Measurements from ENCODE around the gene PSAPL1. TPM values are rescaled to one million over a fixed set of nuclear protein-coding genes. Genes with fewer than 3 reads are reported as not detected.

Gene PSAPL1
- total and polyA plus RNA-seq, 2 of the 8 experiments (the other 6 are each of a cell fraction or from before 2014, with no cell fraction given) = 0.03 TPM; not detected in 1

- peak in 1 of 2 experiments; percentile 7 for DNase-seq (ENCODE audit: low read depth in 1 of 2, low spot score in 2 of 2)
- H3K27ac ChIP-seq (ENCODE audit: low read depth, low read length) = no peak overlapping the region
- WGBS, 2 experiments (ENCODE audit: extremely low coverage in 1 of 2, insufficient coverage in 1 of 2, insufficient read length in 1 of 2, insufficient replicate concordance in 2 of 2, low coverage in 1 of 2, low lambda C conversion rate in 2 of 2, missing lambda C conversion rate in 1 of 2) = 92% methylated on average over 14 of the region's 14 CpGs; no CpG with 5 or more reads in 1 of the 2 experiments
- no peaks in the 10 kb centered on the region for H3K36me3 ChIP-seq (ENCODE audit: control insufficient read depth in 2 of 4, insufficient read depth in 4 of 4, low read length in 3 of 4)
- no peak overlapping the region for H2BK12ac ChIP-seq (ENCODE audit: low read depth, low read length)
- no peak overlapping the region for H3K4ac ChIP-seq (replicated peaks; ENCODE audit: insufficient read length, low read depth, low read length)
- H3K9me3 ChIP-seq (ENCODE audit: insufficient read depth in 2 of 2, low read depth in 1 of 2, low read length in 1 of 2) = no peaks in the 10 kb centered on the region
- H2BK15ac ChIP-seq (ENCODE audit: low read length) = no peak overlapping the region
- H2BK5ac ChIP-seq (ENCODE audit: low read depth, low read length) = no peak overlapping the region
- ChIA-PET POLR2A (ENCODE audit: partially characterized antibody) (no interaction called here), CTCF (ENCODE audit: partially characterized antibody) (interaction anchor here (1.5 kb wide), 2 partner anchors 15 to 65 kb away, joined by 5 read pairs; no protein-coding TSS in a partner anchor)
- no peak overlapping the region for H3K4me2 ChIP-seq (ENCODE audit: insufficient read depth in 1 of 2, low read depth in 2 of 2, low read length in 2 of 2)
- H3K23ac ChIP-seq (ENCODE audit: insufficient read length) = no peak overlapping the region
- H3K23me2 ChIP-seq (ENCODE audit: low read depth, low read length) = peaks cover 9% of the 10 kb centered on the region; the same call in 1 of the 2 replicates
- H4K5ac ChIP-seq (ENCODE audit: insufficient read length, low read depth, low read length) = no peak overlapping the region
- H4K91ac ChIP-seq (replicated peaks; ENCODE audit: insufficient read length, low read length) = no peak overlapping the region
- peaks cover 0 to 3% (median 0%) of the 10 kb centered on the region in 4 experiments; a peak in 1 of 7 replicates for H3K27me3 ChIP-seq (replicated peaks in 1 of 4; ENCODE audit: control insufficient read depth in 3 of 4, extremely low read depth in 1 of 4, insufficient read depth in 3 of 4, low read length in 3 of 4)
- no peak overlapping the region for H3K56ac ChIP-seq (replicated peaks; ENCODE audit: insufficient read length, low read depth, low read length)
- no peak overlapping the region; a peak in 2 of 7 replicates for H3K9ac ChIP-seq (replicated peaks in 1 of 4; ENCODE audit: extremely low read depth in 1 of 4, low read depth in 3 of 4, low read length in 3 of 4)
- H3K4me3 ChIP-seq (ENCODE audit: extremely low read depth in 1 of 4, insufficient read depth in 2 of 4, low read depth in 3 of 4, low read length in 4 of 4) = no peak overlapping the region
- H3K18ac ChIP-seq (ENCODE audit: extremely low read depth, low read length) = no peak overlapping the region
- peaks cover 0 to 2% of the 10 kb centered on the region in 2 experiments for H4K20me1 ChIP-seq (replicated peaks in 1 of 2; ENCODE audit: control insufficient read depth in 1 of 2, insufficient read depth in 2 of 2, low read length in 2 of 2)
- no peak overlapping the region for H2AK5ac ChIP-seq (ENCODE audit: low read depth, low read length)
- no peak overlapping the region for H2BK20ac ChIP-seq (ENCODE audit: low read length)
- H2AFZ ChIP-seq (ENCODE audit: low read length) = no peak overlapping the region
- no peaks in the 10 kb centered on the region for H3K4me1 ChIP-seq (replicated peaks in 1 of 4; ENCODE audit: control insufficient read depth in 3 of 4, insufficient read depth in 4 of 4, low read length in 3 of 4)
- H3K79me2 ChIP-seq (ENCODE audit: control insufficient read depth in 1 of 2, insufficient read depth in 2 of 2, low read length in 2 of 2) = no peaks in the 10 kb centered on the region
- FAIRE-seq = no peak
- H2BK120ac ChIP-seq (replicated peaks; ENCODE audit: low read depth, low read length) = no peak overlapping the region
- no peaks in the 10 kb centered on the region for H3K79me1 ChIP-seq (ENCODE audit: low read depth, low read length)
- H3K14ac ChIP-seq (ENCODE audit: insufficient read length) = no peak overlapping the region
- no peak overlapping the region for H4K8ac ChIP-seq (ENCODE audit: extremely low read depth, insufficient read depth, low read length)
- TF ChIP-seq, protein P1, sequence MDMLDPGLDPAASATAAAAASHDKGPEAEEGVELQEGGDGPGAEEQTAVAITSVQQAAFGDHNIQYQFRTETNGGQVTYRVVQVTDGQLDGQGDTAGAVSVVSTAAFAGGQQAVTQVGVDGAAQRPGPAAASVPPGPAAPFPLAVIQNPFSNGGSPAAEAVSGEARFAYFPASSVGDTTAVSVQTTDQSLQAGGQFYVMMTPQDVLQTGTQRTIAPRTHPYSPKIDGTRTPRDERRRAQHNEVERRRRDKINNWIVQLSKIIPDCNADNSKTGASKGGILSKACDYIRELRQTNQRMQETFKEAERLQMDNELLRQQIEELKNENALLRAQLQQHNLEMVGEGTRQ (IDR thresholded peaks at IDR 0.05; ENCODE audit: low read length) = no peak
- TF ChIP-seq TEAD4 (IDR thresholded peaks at IDR 0.05; ENCODE audit: low read depth, low read length) (no peak), ASH2L (IDR thresholded peaks at IDR 0.05; ENCODE audit: low read length) (no peak), NANOG (IDR thresholded peaks at IDR 0.05; ENCODE audit: insufficient read depth, low read depth, low read length, poor library complexity, severe bottlenecking) (no peak), RFX5 (IDR thresholded peaks at IDR 0.05; ENCODE audit: borderline replicate concordance, low read depth, low read length) (no peak), SP1 (IDR thresholded peaks at IDR 0.05; ENCODE audit: low read depth, low read length) (no peak), ZNF274 (IDR thresholded peaks at IDR 0.05; ENCODE audit: borderline replicate concordance, extremely low read depth, low read length) (no peak), TBP (IDR thresholded peaks at IDR 0.05; ENCODE audit: low read depth, low read length) (no peak), CHD2 (IDR thresholded peaks at IDR 0.05; ENCODE audit: low read length) (no peak)
- TF ChIP-seq, protein P2, sequence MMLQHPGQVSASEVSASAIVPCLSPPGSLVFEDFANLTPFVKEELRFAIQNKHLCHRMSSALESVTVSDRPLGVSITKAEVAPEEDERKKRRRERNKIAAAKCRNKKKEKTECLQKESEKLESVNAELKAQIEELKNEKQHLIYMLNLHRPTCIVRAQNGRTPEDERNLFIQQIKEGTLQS (IDR thresholded peaks at IDR 0.05; ENCODE audit: insufficient read depth, low read depth, low read length) = no peak
Measured at GRCh38 chr4:7396186-7396910, 38.4 kb downstream of the PSAPL1 start.

Measured in H1 (cell line).